Mesothelial cell of epicardium (in vitro differentiated cells): ENCODE measurements around the gene CDH23. TPM values are rescaled to one million over a fixed set of nuclear protein-coding genes. Genes with fewer than 3 reads are reported as not detected.

Experiments
- DNase-seq, 2 experiments: peaks; one replicate each; pipeline ENCODE4 v3.0.0; 2021; ENCODE audit warnings: low spot score in 2 of 2; ENCODE audit not compliant: unreplicated experiment in 2 of 2
- H3K27ac Mint-ChIP-seq: 2 replicates; pipeline ENCODE4 v1.8.0; 2021; ENCODE audit warnings: mixed read lengths
- H3K27me3 Mint-ChIP-seq: 2 replicates; pipeline ENCODE4 v1.8.0; 2021; ENCODE audit warnings: low read depth, mixed read lengths
- H3K36me3 Mint-ChIP-seq: 2 replicates; pipeline ENCODE4 v1.8.0; 2021; ENCODE audit warnings: mixed read lengths
- H3K4me1 Mint-ChIP-seq: 2 replicates; pipeline ENCODE4 v1.8.0; 2021; ENCODE audit warnings: mixed read lengths
- H3K4me3 Mint-ChIP-seq: 2 replicates; pipeline ENCODE4 v1.8.0; 2021; ENCODE audit warnings: mild to moderate bottlenecking, moderate library complexity, mixed read lengths
- H3K9me3 Mint-ChIP-seq: 2 replicates; pipeline ENCODE4 v1.8.0; 2021; ENCODE audit warnings: mixed read lengths
- CTCF ChIP-seq: fragments of 200-600 bp; sonication (generic); IDR thresholded peaks from one replicate; pipeline ENCODE4 v1.5.0; 2021; ENCODE audit warnings: antibody characterized with exemption; ENCODE audit not compliant: unreplicated experiment
- total RNA-seq: library from RNA; stranded (reverse); gene quantifications from 3 replicates; pipeline ENCODE4 v1.2.1, GENCODE V29; 2021

Gene CDH23
- total RNA-seq, 1 donor from 2014 or later, result 2.5 TPM

- TF ChIP-seq CTCF, result no peak
- no peak for DNase-seq
- Mint-ChIP-seq H3K27me3 (no peaks in the 10 kb centered on the region), H3K4me3 (peak overlapping the region; percentile 70), H3K9me3 (peaks cover 3% of the 10 kb centered on the region), H3K4me1 (peaks cover 11% of the 10 kb centered on the region), H3K27ac (no peak overlapping the region), H3K36me3 (no peaks in the 10 kb centered on the region)
Measured at GRCh38 chr10:71772832-71773220, 376.1 kb downstream of the CDH23 start.

GRCh38 chr10:71773221-71773971, 376.7 kb downstream of the CDH23 start, which contains the start of gene VSIR:
Gene VSIR (minus strand): TSS chr10:71773520. CDS start chr10:71773439, 81 bp downstream.
- DNase-seq, result peak; percentile 87 to 96
- H3K9me3 Mint-ChIP-seq, result peaks cover 3% of the 10 kb centered on the region
- H3K4me3 Mint-ChIP-seq, result peak within 1 kb of the TSS; percentile 70
- H3K4me1 Mint-ChIP-seq, result peaks cover 11% of the 10 kb centered on the region
- peak within 1 kb of the TSS; percentile 75 for H3K27ac Mint-ChIP-seq
- no peaks in the 10 kb centered on the region for H3K27me3 Mint-ChIP-seq
- peak; percentile 70 for TF ChIP-seq CTCF
- no peaks in the 10 kb centered on the region for H3K36me3 Mint-ChIP-seq

GRCh38 chr10:71774916-71775702, 378.4 kb downstream of the CDH23 start:
- H3K4me3 Mint-ChIP-seq, result no peak overlapping the region
- no peak overlapping the region for H3K27ac Mint-ChIP-seq
- peaks cover 8% of the 10 kb centered on the region for H3K4me1 Mint-ChIP-seq
- peaks cover 3% of the 10 kb centered on the region for H3K9me3 Mint-ChIP-seq
- DNase-seq, result no peak
- no peaks in the 10 kb centered on the region for H3K36me3 Mint-ChIP-seq
- no peaks in the 10 kb centered on the region for H3K27me3 Mint-ChIP-seq
- no peak for TF ChIP-seq CTCF

GRCh38 chr10:71776481-71776925, 379.8 kb downstream of the CDH23 start:
- no peaks in the 10 kb centered on the region for H3K27me3 Mint-ChIP-seq
- DNase-seq, result no peak

More at GRCh38 chr10:71776481-71776925, 379.8 kb downstream of the CDH23 start:
- H3K4me3 Mint-ChIP-seq, result no peak overlapping the region
- no peaks in the 10 kb centered on the region for H3K36me3 Mint-ChIP-seq
- no peak overlapping the region for H3K27ac Mint-ChIP-seq
- TF ChIP-seq CTCF, result no peak
- peaks cover 3% of the 10 kb centered on the region for H3K9me3 Mint-ChIP-seq
- H3K4me1 Mint-ChIP-seq, result peaks cover 8% of the 10 kb centered on the region
